Breast epithelium (tissue), 3 donors: Measurements from ENCODE around the gene ZFYVE9.

Source experiments
- POLR2AphosphoS5 ChIP-seq, 3 donors: sonication (generic); formaldehyde crosslinking; IDR thresholded peaks; one replicate each; pipeline ENCODE4 v1.6.1; 2017; ENCODE audit warnings: antibody characterized with exemption in 3 of 3
- TF ChIP-seq, protein P1 (sequence below), 3 donors: fragments of 450-650 bp; IDR thresholded peaks; one replicate each; pipeline ENCODE4 v1.5.1; 2016 to 2017; ENCODE audit warnings: antibody characterized with exemption in 3 of 3, mild to moderate bottlenecking in 3 of 3, moderate library complexity in 3 of 3

DNA sequence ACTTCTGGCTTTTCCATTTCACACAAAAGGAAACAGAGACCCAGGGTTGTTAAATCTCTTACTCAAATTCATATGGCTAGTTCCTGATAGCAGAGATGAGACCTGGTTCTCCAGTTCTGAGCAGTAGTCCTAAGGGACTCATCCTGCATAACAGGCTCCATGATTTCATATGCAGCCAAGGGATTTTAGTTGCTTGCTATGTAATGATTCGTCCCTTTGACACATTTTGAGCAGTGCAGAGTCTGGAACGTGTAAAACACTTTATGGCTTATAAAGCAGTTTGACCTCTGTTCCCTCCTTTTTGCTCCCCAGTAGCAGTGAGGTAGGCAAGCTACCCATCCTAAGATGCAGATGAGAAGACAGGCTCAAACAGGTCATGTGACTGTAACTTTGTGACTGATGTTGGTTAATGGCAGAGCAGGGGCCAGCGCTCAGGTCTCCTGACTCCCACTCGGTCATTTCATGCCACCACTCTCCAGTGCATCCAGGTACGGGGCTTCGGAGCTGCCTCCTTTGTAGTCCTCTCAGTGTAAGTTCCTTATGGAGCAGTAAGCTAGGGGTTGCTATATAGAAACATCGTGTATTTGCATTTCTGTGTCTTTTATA lies 199.9 kb downstream of the ZFYVE9 start:
- TF ChIP-seq, protein P1, sequence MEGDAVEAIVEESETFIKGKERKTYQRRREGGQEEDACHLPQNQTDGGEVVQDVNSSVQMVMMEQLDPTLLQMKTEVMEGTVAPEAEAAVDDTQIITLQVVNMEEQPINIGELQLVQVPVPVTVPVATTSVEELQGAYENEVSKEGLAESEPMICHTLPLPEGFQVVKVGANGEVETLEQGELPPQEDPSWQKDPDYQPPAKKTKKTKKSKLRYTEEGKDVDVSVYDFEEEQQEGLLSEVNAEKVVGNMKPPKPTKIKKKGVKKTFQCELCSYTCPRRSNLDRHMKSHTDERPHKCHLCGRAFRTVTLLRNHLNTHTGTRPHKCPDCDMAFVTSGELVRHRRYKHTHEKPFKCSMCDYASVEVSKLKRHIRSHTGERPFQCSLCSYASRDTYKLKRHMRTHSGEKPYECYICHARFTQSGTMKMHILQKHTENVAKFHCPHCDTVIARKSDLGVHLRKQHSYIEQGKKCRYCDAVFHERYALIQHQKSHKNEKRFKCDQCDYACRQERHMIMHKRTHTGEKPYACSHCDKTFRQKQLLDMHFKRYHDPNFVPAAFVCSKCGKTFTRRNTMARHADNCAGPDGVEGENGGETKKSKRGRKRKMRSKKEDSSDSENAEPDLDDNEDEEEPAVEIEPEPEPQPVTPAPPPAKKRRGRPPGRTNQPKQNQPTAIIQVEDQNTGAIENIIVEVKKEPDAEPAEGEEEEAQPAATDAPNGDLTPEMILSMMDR (IDR thresholded peaks at IDR 0.05) = no peak
- TF ChIP-seq POLR2AphosphoS5 (IDR thresholded peaks at IDR 0.05) = no peak
